Prostate gland (tissue), 2 donors: ENCODE measurements around the gene IGF1R.

ENCODE experiments used
- POLR2A ChIP-seq: fragments of 450-650 bp; IDR thresholded peaks from one replicate; pipeline ENCODE4 v1.6.1; 2016; ENCODE audit warnings: antibody characterized with exemption, mild to moderate bottlenecking
- POLR2AphosphoS5 ChIP-seq: sonication (generic); formaldehyde crosslinking; IDR thresholded peaks from one replicate; pipeline ENCODE4 v1.6.1; 2017; ENCODE audit warnings: antibody characterized with exemption
- TF ChIP-seq, protein P1 (sequence below), 4 experiments: fragments of 200-600 bp in 2 of 4; fragments of 450-650 bp in 2 of 4; sonication (generic) in 2 of 4; IDR thresholded peaks; 1 replicate in 3 of 4; 2 replicates in 1 of 4; pipeline ENCODE4 v1.5.1; 2016 to 2019; ENCODE audit warnings: antibody characterized with exemption in 4 of 4, mild to moderate bottlenecking in 2 of 4, moderate library complexity in 2 of 4

GRCh38 chr15:99006146-99006545 lies 357.8 kb downstream of the IGF1R start:
- TF ChIP-seq POLR2A (no peak), POLR2AphosphoS5 (no peak)
- TF ChIP-seq, protein P1, sequence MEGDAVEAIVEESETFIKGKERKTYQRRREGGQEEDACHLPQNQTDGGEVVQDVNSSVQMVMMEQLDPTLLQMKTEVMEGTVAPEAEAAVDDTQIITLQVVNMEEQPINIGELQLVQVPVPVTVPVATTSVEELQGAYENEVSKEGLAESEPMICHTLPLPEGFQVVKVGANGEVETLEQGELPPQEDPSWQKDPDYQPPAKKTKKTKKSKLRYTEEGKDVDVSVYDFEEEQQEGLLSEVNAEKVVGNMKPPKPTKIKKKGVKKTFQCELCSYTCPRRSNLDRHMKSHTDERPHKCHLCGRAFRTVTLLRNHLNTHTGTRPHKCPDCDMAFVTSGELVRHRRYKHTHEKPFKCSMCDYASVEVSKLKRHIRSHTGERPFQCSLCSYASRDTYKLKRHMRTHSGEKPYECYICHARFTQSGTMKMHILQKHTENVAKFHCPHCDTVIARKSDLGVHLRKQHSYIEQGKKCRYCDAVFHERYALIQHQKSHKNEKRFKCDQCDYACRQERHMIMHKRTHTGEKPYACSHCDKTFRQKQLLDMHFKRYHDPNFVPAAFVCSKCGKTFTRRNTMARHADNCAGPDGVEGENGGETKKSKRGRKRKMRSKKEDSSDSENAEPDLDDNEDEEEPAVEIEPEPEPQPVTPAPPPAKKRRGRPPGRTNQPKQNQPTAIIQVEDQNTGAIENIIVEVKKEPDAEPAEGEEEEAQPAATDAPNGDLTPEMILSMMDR (IDR thresholded peaks at IDR 0.05) = no peak
